Ishikawa (cell line): Measurements from ENCODE around the gene ABCC4.

Experiments used
- CEBPB ChIP-seq: IDR thresholded peaks from 2 replicates; pipeline ENCODE4 v1.6.1; 2012
- CREB1 ChIP-seq: IDR thresholded peaks from 2 replicates; pipeline ENCODE4 v1.6.1; 2012; ENCODE audit warnings: low read depth
- EGR1 ChIP-seq: IDR thresholded peaks from 2 replicates; pipeline ENCODE4 v1.6.1; 2012
- EP300 ChIP-seq: IDR thresholded peaks from 2 replicates; pipeline ENCODE4 v1.6.1; 2012; ENCODE audit warnings: borderline replicate concordance
- FOXM1 ChIP-seq: IDR thresholded peaks from 2 replicates; pipeline ENCODE4 v1.6.1; 2012; ENCODE audit warnings: low read depth, borderline replicate concordance
- MAX ChIP-seq: IDR thresholded peaks from 2 replicates; pipeline ENCODE4 v1.6.1; 2012
- NFIC ChIP-seq: IDR thresholded peaks from 2 replicates; pipeline ENCODE4 v1.6.1; 2012
- RAD21 ChIP-seq: IDR thresholded peaks from 2 replicates; pipeline ENCODE4 v1.6.1; 2012; ENCODE audit warnings: low read depth
- TAF1 ChIP-seq: IDR thresholded peaks from 2 replicates; pipeline ENCODE4 v1.6.1; 2012; ENCODE audit warnings: low read depth, mild to moderate bottlenecking
- TCF12 ChIP-seq: IDR thresholded peaks from 2 replicates; pipeline ENCODE4 v1.6.1; 2012; ENCODE audit warnings: low read depth
- TEAD4 ChIP-seq: IDR thresholded peaks from 2 replicates; pipeline ENCODE4 v1.6.1; 2012
- USF1 ChIP-seq: IDR thresholded peaks from 2 replicates; pipeline ENCODE4 v1.6.1; 2012
- YY1 ChIP-seq: IDR thresholded peaks from 2 replicates; pipeline ENCODE4 v1.6.1; 2012; ENCODE audit warnings: low read depth
- ZBTB7A ChIP-seq: IDR thresholded peaks from 2 replicates; pipeline ENCODE4 v1.6.1; 2012; ENCODE audit warnings: low read depth
- TF ChIP-seq, protein P1 (sequence below): IDR thresholded peaks from 2 replicates; pipeline ENCODE4 v1.6.1; 2012; ENCODE audit warnings: low read depth, mild to moderate bottlenecking

ABCC4 gene

GRCh38 chr13:95221971-95222732, 79.1 kb downstream of the ABCC4 start:
- TF ChIP-seq USF1 (no peak), TEAD4 (no peak), RAD21 (no peak), YY1 (no peak), CEBPB (no peak), CREB1 (no peak), FOXM1 (no peak), EGR1 (no peak), ZBTB7A (no peak), EP300 (no peak), TCF12 (no peak), MAX (no peak), NFIC (no peak), TAF1 (no peak)
- TF ChIP-seq, protein P1, sequence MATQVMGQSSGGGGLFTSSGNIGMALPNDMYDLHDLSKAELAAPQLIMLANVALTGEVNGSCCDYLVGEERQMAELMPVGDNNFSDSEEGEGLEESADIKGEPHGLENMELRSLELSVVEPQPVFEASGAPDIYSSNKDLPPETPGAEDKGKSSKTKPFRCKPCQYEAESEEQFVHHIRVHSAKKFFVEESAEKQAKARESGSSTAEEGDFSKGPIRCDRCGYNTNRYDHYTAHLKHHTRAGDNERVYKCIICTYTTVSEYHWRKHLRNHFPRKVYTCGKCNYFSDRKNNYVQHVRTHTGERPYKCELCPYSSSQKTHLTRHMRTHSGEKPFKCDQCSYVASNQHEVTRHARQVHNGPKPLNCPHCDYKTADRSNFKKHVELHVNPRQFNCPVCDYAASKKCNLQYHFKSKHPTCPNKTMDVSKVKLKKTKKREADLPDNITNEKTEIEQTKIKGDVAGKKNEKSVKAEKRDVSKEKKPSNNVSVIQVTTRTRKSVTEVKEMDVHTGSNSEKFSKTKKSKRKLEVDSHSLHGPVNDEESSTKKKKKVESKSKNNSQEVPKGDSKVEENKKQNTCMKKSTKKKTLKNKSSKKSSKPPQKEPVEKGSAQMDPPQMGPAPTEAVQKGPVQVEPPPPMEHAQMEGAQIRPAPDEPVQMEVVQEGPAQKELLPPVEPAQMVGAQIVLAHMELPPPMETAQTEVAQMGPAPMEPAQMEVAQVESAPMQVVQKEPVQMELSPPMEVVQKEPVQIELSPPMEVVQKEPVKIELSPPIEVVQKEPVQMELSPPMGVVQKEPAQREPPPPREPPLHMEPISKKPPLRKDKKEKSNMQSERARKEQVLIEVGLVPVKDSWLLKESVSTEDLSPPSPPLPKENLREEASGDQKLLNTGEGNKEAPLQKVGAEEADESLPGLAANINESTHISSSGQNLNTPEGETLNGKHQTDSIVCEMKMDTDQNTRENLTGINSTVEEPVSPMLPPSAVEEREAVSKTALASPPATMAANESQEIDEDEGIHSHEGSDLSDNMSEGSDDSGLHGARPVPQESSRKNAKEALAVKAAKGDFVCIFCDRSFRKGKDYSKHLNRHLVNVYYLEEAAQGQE = no peak

GRCh38 chr13:95220611-95221010, 80.6 kb downstream of the ABCC4 start:
- no peak for TF ChIP-seq USF1
- no peak for TF ChIP-seq NFIC
- no peak for TF ChIP-seq EP300

- TF ChIP-seq EGR1 (no peak), YY1 (no peak), RAD21 (no peak), CEBPB (no peak), TEAD4 (no peak), NFIC (no peak), FOXM1 (no peak), EP300 (no peak), TCF12 (no peak), USF1 (no peak), ZBTB7A (no peak), MAX (no peak), TAF1 (no peak), CREB1 (no peak)
- TF ChIP-seq, protein P1 = no peak
Observed at GRCh38 chr13:95217920-95218830, 83.1 kb downstream of the ABCC4 start.

GRCh38 chr13:95216182-95216581, 85.1 kb downstream of the ABCC4 start:
- TF ChIP-seq CEBPB (no peak), MAX (no peak), YY1 (no peak), NFIC (no peak), RAD21 (no peak), TAF1 (no peak), ZBTB7A (no peak), EGR1 (no peak), FOXM1 (no peak), CREB1 (no peak), USF1 (no peak), TEAD4 (no peak), TCF12 (no peak), EP300 (no peak)
- TF ChIP-seq, protein P1 = no peak
